Measurements from ENCODE around the gene TTLL3.
"Not testable (repeated sequence)": the region's sequence is repeated elsewhere in the genome, so short reads cannot be mapped to it uniquely, and the experiment has no call there.

Gene TTLL3

GRCh38 chr3:9809615-9810432 lies at the start of gene TTLL3:
Gene TTLL3, plus strand, starts transcription at chr3:9810262. Its CDS starts 400 bp downstream, at chr3:9810662.
- ATAC-seq (peak; percentile 58), DNase-seq (peak; percentile 48)
- peak within 1 kb of the TSS; percentile 89 to 95 for H3K4me3 Mint-ChIP-seq
- H3K27ac Mint-ChIP-seq, result peak within 1 kb of the TSS; percentile 97
- H3K4me1 Mint-ChIP-seq, result peaks cover 49% of the 10 kb centered on the region
- H3K27me3 Mint-ChIP-seq, result no peaks in the 10 kb centered on the region
- H3K9me3 Mint-ChIP-seq, result no peaks in the 10 kb centered on the region

GRCh38 chr3:9760779-9761505 lies 49.1 kb upstream of the TTLL3 start:
- Mint-ChIP-seq H3K4me3 (no peak overlapping the region), H3K27me3 (no peaks in the 10 kb centered on the region), H3K4me1 (peaks cover 10% of the 10 kb centered on the region), H3K9me3 (no peaks in the 10 kb centered on the region), H3K27ac (no peak overlapping the region)
- DNase-seq (no peak), ATAC-seq (no peak)

GRCh38 chr3:9761919-9762318 lies 48.1 kb upstream of the TTLL3 start:
- Mint-ChIP-seq H3K4me1 (peaks cover 8% of the 10 kb centered on the region), H3K9me3 (no peaks in the 10 kb centered on the region), H3K4me3 (no peak overlapping the region), H3K27ac (no peak overlapping the region), H3K27me3 (no peaks in the 10 kb centered on the region)
- DNase-seq (no peak), ATAC-seq (no peak)

- DNase-seq (no peak), ATAC-seq (no peak)
- Mint-ChIP-seq H3K9me3 (no peaks in the 10 kb centered on the region), H3K27ac (no peak overlapping the region), H3K27me3 (no peaks in the 10 kb centered on the region), H3K4me1 (peaks cover 14% of the 10 kb centered on the region), H3K4me3 (no peak overlapping the region)
These were observed 47.2 kb upstream of the TTLL3 start for GRCh38 chr3:9762871-9763270.

GRCh38 chr3:9765865-9766264 lies 44.2 kb upstream of the TTLL3 start:
- Mint-ChIP-seq H3K4me1 (peaks cover 40% of the 10 kb centered on the region), H3K4me3 (no peak overlapping the region), H3K27me3 (peaks cover 7% of the 10 kb centered on the region), H3K9me3 (no peaks in the 10 kb centered on the region), H3K27ac (no peak overlapping the region)
- no peak for DNase-seq
- no peak for ATAC-seq

GRCh38 chr3:9767418-9767817 lies 42.6 kb upstream of the TTLL3 start:
- Mint-ChIP-seq H3K4me3 (no peak overlapping the region), H3K27ac (no peak overlapping the region), H3K4me1 (peaks cover 43% of the 10 kb centered on the region), H3K27me3 (peaks cover 7% of the 10 kb centered on the region), H3K9me3 (no peaks in the 10 kb centered on the region)
- ATAC-seq (no peak), DNase-seq (no peak)

- Mint-ChIP-seq H3K4me3 (peak overlapping the region in 1 of 2 donors; percentile 68), H3K27ac (no peak overlapping the region), H3K27me3 (peaks cover 7% of the 10 kb centered on the region), H3K9me3 (no peaks in the 10 kb centered on the region), H3K4me1 (peaks cover 43% of the 10 kb centered on the region)
- DNase-seq (no peak), ATAC-seq (no peak)
These were observed 41.8 kb upstream of the TTLL3 start for GRCh38 chr3:9768141-9768775.

GRCh38 chr3:9769012-9769411 lies 41.0 kb upstream of the TTLL3 start:
- H3K9me3 Mint-ChIP-seq, result no peaks in the 10 kb centered on the region
- H3K27me3 Mint-ChIP-seq, result peaks cover 7% of the 10 kb centered on the region
- ATAC-seq (no peak), DNase-seq (no peak)
- H3K27ac Mint-ChIP-seq, result peak overlapping the region; percentile 65 to 79
- peak overlapping the region; percentile 68 to 72 for H3K4me3 Mint-ChIP-seq
- H3K4me1 Mint-ChIP-seq, result peaks cover 43% of the 10 kb centered on the region

- DNase-seq, result peak; percentile 63 to 67
- H3K27me3 Mint-ChIP-seq, result peaks cover 7% of the 10 kb centered on the region
- peak; percentile 92 for ATAC-seq
- H3K9me3 Mint-ChIP-seq, result no peaks in the 10 kb centered on the region
- peaks cover 43% of the 10 kb centered on the region for H3K4me1 Mint-ChIP-seq
- H3K27ac Mint-ChIP-seq, result peak within 1 kb of the TSS; percentile 75 to 79
- peak within 1 kb of the TSS; percentile 68 to 74 for H3K4me3 Mint-ChIP-seq
These were observed 40.4 kb upstream of the TTLL3 start, which contains the start of gene CAMK1 for GRCh38 chr3:9769426-9770275. Gene CAMK1, minus strand, starts transcription at chr3:9769947. Its CDS starts 2,198 bp downstream, at chr3:9767749.

GRCh38 chr3:9770276-9770812 lies 39.7 kb upstream of the TTLL3 start:
- Mint-ChIP-seq H3K4me3 (peak overlapping the region; percentile 68 to 74), H3K27ac (peak overlapping the region; percentile 5 to 16), H3K4me1 (peaks cover 43% of the 10 kb centered on the region), H3K27me3 (peaks cover 7% of the 10 kb centered on the region), H3K9me3 (no peaks in the 10 kb centered on the region)
- peak; percentile 15 for ATAC-seq
- no peak for DNase-seq

GRCh38 chr3:9771007-9771406 lies 39.1 kb upstream of the TTLL3 start:
- not testable (repeated sequence) for ATAC-seq, H3K27me3 Mint-ChIP-seq, H3K9me3 Mint-ChIP-seq, DNase-seq
- Mint-ChIP-seq H3K27ac (peak overlapping the region in 1 of 2 donors; percentile 49), H3K4me3 (peak overlapping the region; percentile 38 to 68), H3K4me1 (peaks cover 48% of the 10 kb centered on the region)

- no peak for ATAC-seq
- Mint-ChIP-seq H3K27ac (peak overlapping the region; percentile 98 to 99), H3K9me3 (peaks cover 0 to 3% of the 10 kb centered on the region in 2 donors), H3K4me3 (peak overlapping the region; percentile 25 to 67), H3K4me1 (peaks cover 65% of the 10 kb centered on the region), H3K27me3 (no peaks in the 10 kb centered on the region)
- DNase-seq, result no peak
These were observed 33.0 kb upstream of the TTLL3 start for GRCh38 chr3:9776896-9777693.

GRCh38 chr3:9777694-9778021 lies 32.4 kb upstream of the TTLL3 start:
- Mint-ChIP-seq H3K4me1 (peaks cover 71% of the 10 kb centered on the region), H3K4me3 (peak overlapping the region; percentile 25 to 67), H3K9me3 (peaks cover 0 to 3% of the 10 kb centered on the region in 2 donors), H3K27me3 (no peaks in the 10 kb centered on the region), H3K27ac (peak overlapping the region; percentile 98 to 99)
- peak in 1 of 2 donors; percentile 28 for DNase-seq
- ATAC-seq, result peak; percentile 41
